ENCODE results near the gene ECI2. TPM values are rescaled to one million over a fixed set of nuclear protein-coding genes. Genes with fewer than 3 reads are reported as not detected.

The ECI2 gene
- total and polyA plus RNA-seq, 9 donors: 52.0 to 141 (median 67.1) TPM

GRCh38 chr6:4067673-4068072 lies 67.7 kb downstream of the ECI2 start:
- Histone ChIP-seq H3K9me3 (no peaks in the 10 kb centered on the region), H3K27ac (no peak overlapping the region), H3K36me3 (no peaks in the 10 kb centered on the region), H3K4me1 (ENCODE audit: insufficient read depth) (no peaks in the 10 kb centered on the region), H3K27me3 (no peaks in the 10 kb centered on the region), H3K4me3 (no peak overlapping the region)
- no peak for DNase-seq
- 77 to 86% (median 83%) methylated on average over 1 of the region's 1 CpG for WGBS, 3 donors
- TF ChIP-seq EP300 (IDR thresholded peaks at IDR 0.05): no peak
- TF ChIP-seq POLR2A (IDR thresholded peaks at IDR 0.05): no peak
- TF ChIP-seq CTCF (IDR thresholded peaks at IDR 0.05): no peak
- intact Hi-C loops (cut with DNase I): no loop called here

- H3K36me3 ChIP-seq: no peaks in the 10 kb centered on the region
- intact Hi-C loops (cut with DNase I): no loop called here
- TF ChIP-seq EP300 (IDR thresholded peaks at IDR 0.05) (no peak), CTCF (IDR thresholded peaks at IDR 0.05) (no peak), POLR2A (IDR thresholded peaks at IDR 0.05) (no peak)
- DNase-seq: no peak
- H3K27ac ChIP-seq: no peak overlapping the region
- no peaks in the 10 kb centered on the region for H3K4me1 ChIP-seq (ENCODE audit: insufficient read depth)
- 69 to 76% (median 75%) methylated on average over 7 of the region's 7 CpGs for WGBS, 3 donors
- H3K27me3 ChIP-seq: no peaks in the 10 kb centered on the region
- no peak overlapping the region for H3K4me3 ChIP-seq
- H3K9me3 ChIP-seq: no peaks in the 10 kb centered on the region
Observed at GRCh38 chr6:4066029-4066755, 69.2 kb downstream of the ECI2 start.

Other genes with a start within 250 kb of the ECI2 start
- not detected for gene FAM217A, start 56.4 kb downstream of the ECI2 start, total RNA-seq
- gene FAM217A, start 56.4 kb downstream of the ECI2 start, polyA plus RNA-seq: not detected

All from ovary (tissue), 9 donors.